DOHH2 (cell line): Measurements from ENCODE around the gene CTAG2.
"Not testable (repeated sequence)": the region's sequence is repeated elsewhere in the genome, so short reads cannot be mapped to it uniquely, and the experiment has no call there.

ENCODE experiments used
- H3F3A ChIP-seq: fragments of 200-600 bp; sonication (generic), shearing (Covaris generic); 2 replicates; pipeline ENCODE4 v1.6.0; 2016; ENCODE audit warnings: antibody characterized with exemption, mild to moderate bottlenecking; ENCODE audit not compliant: control insufficient read depth, insufficient read depth
- H3K27ac ChIP-seq: fragments of 200-600 bp; sonication (generic); 2 replicates; pipeline ENCODE4 v1.5.1; 2014; ENCODE audit warnings: low read depth, mild to moderate bottlenecking, low read length, moderate library complexity
- H3K27me3 ChIP-seq: fragments of 200-600 bp; sonication (generic); 2 replicates; pipeline ENCODE4 v1.6.1; 2014; ENCODE audit warnings: mild to moderate bottlenecking, low read length, mixed read lengths; ENCODE audit not compliant: control insufficient read depth
- H3K36me3 ChIP-seq: fragments of 200-600 bp; sonication (generic); 2 replicates; pipeline ENCODE4 v1.6.1; 2014; ENCODE audit warnings: mild to moderate bottlenecking, low read length, moderate library complexity, mixed read lengths; ENCODE audit not compliant: control insufficient read depth
- H3K4me1 ChIP-seq: fragments of 200-600 bp; sonication (generic); 2 replicates; pipeline ENCODE4 v1.6.1; 2014; ENCODE audit warnings: mild to moderate bottlenecking, low read length, mixed read lengths; ENCODE audit not compliant: control insufficient read depth
- H3K4me2 ChIP-seq: fragments of 200-600 bp; sonication (generic); 2 replicates; pipeline ENCODE4 v1.6.0; 2014; ENCODE audit warnings: mild to moderate bottlenecking, low read length, moderate library complexity
- H3K4me3 ChIP-seq: fragments of 200-600 bp; sonication (generic); 2 replicates; pipeline ENCODE4 v1.5.1; 2014; ENCODE audit warnings: mild to moderate bottlenecking, low read length, mixed read lengths
- H3K79me2 ChIP-seq: fragments of 200-600 bp; sonication (generic); 2 replicates; pipeline ENCODE4 v1.6.1; 2014; ENCODE audit warnings: mild to moderate bottlenecking, low read length, mixed read lengths; ENCODE audit not compliant: control insufficient read depth
- H3K9me2 ChIP-seq: fragments of 200-600 bp; sonication (generic); replicated peaks from 2 replicates; pipeline ENCODE4 v1.6.1; 2014; ENCODE audit warnings: mild to moderate bottlenecking, low read length, mixed read lengths; ENCODE audit not compliant: control insufficient read depth
- H3K9me3 ChIP-seq: fragments of 200-600 bp; sonication (generic); 2 replicates; pipeline ENCODE4 v1.6.1; 2014; ENCODE audit warnings: antibody characterized with exemption, low read length, mixed read lengths; ENCODE audit not compliant: control insufficient read depth, insufficient read depth
- H4K20me1 ChIP-seq: fragments of 200-600 bp; sonication (generic); 2 replicates; pipeline ENCODE4 v1.6.0; 2014; ENCODE audit warnings: low read depth, mild to moderate bottlenecking, antibody characterized with exemption, low read length, moderate library complexity; ENCODE audit not compliant: control insufficient read depth, insufficient read depth
- CTCF ChIP-seq: fragments of 200-600 bp; sonication (generic); IDR thresholded peaks from one replicate; pipeline ENCODE4 v1.5.1; 2014; ENCODE audit warnings: antibody characterized with exemption, mild to moderate bottlenecking, low read depth, low read length; ENCODE audit not compliant: poor library complexity, severe bottlenecking
- EZH2phosphoT487 ChIP-seq: fragments of 200-600 bp; sonication (generic); IDR thresholded peaks from 2 replicates; pipeline ENCODE4 v1.6.1; 2017; ENCODE audit warnings: borderline replicate concordance, mild to moderate bottlenecking, antibody characterized with exemption, low read length, moderate library complexity, mixed read lengths

Gene CTAG2

GRCh38 chrX:154650221-154650510 is 3.2 kb downstream of the CTAG2 start:
- no peaks in the 10 kb centered on the region for H3K4me1 ChIP-seq
- no peak overlapping the region for H3K4me3 ChIP-seq
- H3K27ac ChIP-seq = no peak overlapping the region
- no peaks in the 10 kb centered on the region for H3K9me2 ChIP-seq
- H3K9me3 ChIP-seq = no peaks in the 10 kb centered on the region
- H3K79me2 ChIP-seq = no peaks in the 10 kb centered on the region
- TF ChIP-seq EZH2phosphoT487 (no peak), CTCF (no peak)
- H3K36me3 ChIP-seq = no peaks in the 10 kb centered on the region
- no peaks in the 10 kb centered on the region for H3K27me3 ChIP-seq
- no peak overlapping the region for H3K4me2 ChIP-seq
- no peaks in the 10 kb centered on the region for H4K20me1 ChIP-seq
- no peaks in the 10 kb centered on the region for H3F3A ChIP-seq

GRCh38 chrX:154649503-154650220 is 3.7 kb downstream of the CTAG2 start:
- no peak overlapping the region for H3K27ac ChIP-seq
- no peaks in the 10 kb centered on the region for H3K9me2 ChIP-seq
- H3K4me2 ChIP-seq = no peak overlapping the region
- no peaks in the 10 kb centered on the region for H3K27me3 ChIP-seq
- no peaks in the 10 kb centered on the region for H4K20me1 ChIP-seq
- no peaks in the 10 kb centered on the region for H3F3A ChIP-seq
- H3K9me3 ChIP-seq = no peaks in the 10 kb centered on the region
- no peaks in the 10 kb centered on the region for H3K79me2 ChIP-seq
- no peaks in the 10 kb centered on the region for H3K4me1 ChIP-seq
- no peak for TF ChIP-seq CTCF
- TF ChIP-seq EZH2phosphoT487 = no peak
- H3K36me3 ChIP-seq = no peaks in the 10 kb centered on the region
- H3K4me3 ChIP-seq = no peak overlapping the region

GRCh38 chrX:154648931-154649330 is 4.4 kb downstream of the CTAG2 start:
- TF ChIP-seq CTCF (no peak), EZH2phosphoT487 (no peak)
- Histone ChIP-seq H3K27me3 (no peaks in the 10 kb centered on the region), H4K20me1 (no peaks in the 10 kb centered on the region), H3K9me3 (no peaks in the 10 kb centered on the region), H3K9me2 (no peaks in the 10 kb centered on the region), H3K4me1 (no peaks in the 10 kb centered on the region), H3K4me2 (no peak overlapping the region), H3K27ac (no peak overlapping the region), H3K79me2 (no peaks in the 10 kb centered on the region), H3K4me3 (no peak overlapping the region), H3K36me3 (no peaks in the 10 kb centered on the region), H3F3A (no peaks in the 10 kb centered on the region)

- H3K79me2 ChIP-seq, H3F3A ChIP-seq, H3K4me2 ChIP-seq, H3K4me1 ChIP-seq, H3K27ac ChIP-seq, H3K4me3 ChIP-seq, H3K36me3 ChIP-seq, H3K9me3 ChIP-seq, H4K20me1 ChIP-seq, H3K27me3 ChIP-seq, H3K9me2 ChIP-seq: not testable (repeated sequence)
These were observed 7.5 kb downstream of the CTAG2 start for GRCh38 chrX:154645745-154646378.

GRCh38 chrX:154643708-154644107 is 9.7 kb downstream of the CTAG2 start:
- not testable (repeated sequence) for H3K27ac ChIP-seq, H3K79me2 ChIP-seq, H3K27me3 ChIP-seq, H4K20me1 ChIP-seq, H3K4me1 ChIP-seq, H3K36me3 ChIP-seq, H3K9me2 ChIP-seq, H3K9me3 ChIP-seq, H3K4me2 ChIP-seq, H3F3A ChIP-seq, H3K4me3 ChIP-seq

GRCh38 chrX:154641740-154642139 is 11.6 kb downstream of the CTAG2 start:
- not testable (repeated sequence) for H3K79me2 ChIP-seq, H3F3A ChIP-seq, H3K4me1 ChIP-seq, H3K27me3 ChIP-seq, H3K27ac ChIP-seq, H3K9me2 ChIP-seq, H3K4me2 ChIP-seq, H3K9me3 ChIP-seq, H3K36me3 ChIP-seq, H3K4me3 ChIP-seq, H4K20me1 ChIP-seq
